ENCODE measurements around the gene ELP4. TPM values are rescaled to one million over a fixed set of nuclear protein-coding genes. Genes with fewer than 3 reads are reported as not detected.

ELP4 gene
- total and polyA plus RNA-seq, 9 of the 15 experiments (the other 6 are each of a cell fraction or from before 2014, with no cell fraction given), result 24.1 to 60.3 (median 38.7) TPM

GRCh38 chr11:31782257-31782656 is 272.7 kb downstream of the ELP4 start (continued):
- TF ChIP-seq THAP7 (CRISPR knock-in tag; IDR thresholded peaks at IDR 0.05), result no peak
- TF ChIP-seq POLR2AphosphoS5 (IDR thresholded peaks at IDR 0.05; ENCODE audit: control insufficient read depth, insufficient read depth, low read depth, low read length), result peak; percentile 29; the same call in 1 of the 2 replicates
- no peak for TF ChIP-seq WHSC1 (IDR thresholded peaks at IDR 0.05; ENCODE audit: low read length)
- TF ChIP-seq CBX2 (IDR thresholded peaks at IDR 0.05; ENCODE audit: insufficient read depth, low read length, poor library complexity, severe bottlenecking), result no peak
- TF ChIP-seq MED1 (CRISPR knock-in tag; IDR thresholded peaks at IDR 0.05; ENCODE audit: borderline replicate concordance), result no peak
- 0 out of 2 replicates have a peak, but pooled peaks have one; percentile 34 for TF ChIP-seq FOXM1 (IDR thresholded peaks at IDR 0.05; ENCODE audit: low read depth)
- TF ChIP-seq FOXM1 (CRISPR knock-in tag; IDR thresholded peaks at IDR 0.05; ENCODE audit: low read depth), result no peak
- no peak for TF ChIP-seq KLF1 (tag; IDR thresholded peaks at IDR 0.05)
- 0 out of 4 replicates have a peak, but pooled peaks of 1 of the 2 experiments have one; percentile 14 for TF ChIP-seq RCOR1 (IDR thresholded peaks at IDR 0.05; ENCODE audit: borderline replicate concordance in 1 of 2, low read depth in 2 of 2, low read length in 2 of 2)
- TF ChIP-seq NCOA4 (IDR thresholded peaks at IDR 0.05; ENCODE audit: partially characterized antibody), result no peak
- TF ChIP-seq KDM1A (IDR thresholded peaks at IDR 0.05), result no peak
- TF ChIP-seq TAL1 (IDR thresholded peaks at IDR 0.05), result peak; percentile 55
- TF ChIP-seq ZNF639 (CRISPR knock-in tag; conservative IDR thresholded peaks at IDR 0.05 in 1 of 2, IDR thresholded peaks at IDR 0.05 in 1 of 2), result no peak
- no peak for TF ChIP-seq ZBTB43 (CRISPR knock-in tag; IDR thresholded peaks at IDR 0.05)
- TF ChIP-seq YY1 (IDR thresholded peaks at IDR 0.05; ENCODE audit: borderline replicate concordance in 1 of 3, control insufficient read depth in 1 of 3, extremely low read depth in 1 of 3, insufficient read depth in 3 of 3, insufficient read length in 1 of 3, insufficient replicate concordance in 2 of 3, low read depth in 1 of 3, low read length in 2 of 3), result no peak
- 0 out of 2 replicates have a peak, but pooled peaks have one; percentile 15 for TF ChIP-seq SOX6 (IDR thresholded peaks at IDR 0.05)
- no peak for TF ChIP-seq CHAMP1 (IDR thresholded peaks at IDR 0.05)
- TF ChIP-seq FOXK2 (conservative IDR thresholded peaks at IDR 0.05 in 1 of 2, IDR thresholded peaks at IDR 0.05 in 1 of 2; ENCODE audit: low read depth in 2 of 2), result no peak
- no peak for TF ChIP-seq KLF13 (tag; IDR thresholded peaks at IDR 0.05; ENCODE audit: borderline replicate concordance, low read depth)
- peak; percentile 28; the same call in 1 of the 2 replicates for TF ChIP-seq SMARCC2 (IDR thresholded peaks at IDR 0.05; ENCODE audit: low read depth)
- TF ChIP-seq ZNF217 (CRISPR knock-in tag; IDR thresholded peaks at IDR 0.05), result no peak
- peak; percentile 71; the same call in 1 of the 2 replicates for TF ChIP-seq ZNF263 (CRISPR knock-in tag; IDR thresholded peaks at IDR 0.05; ENCODE audit: borderline replicate concordance)
- TF ChIP-seq MECOM (CRISPR knock-in tag; IDR thresholded peaks at IDR 0.05), result no peak

All from K562 (cell line).